ENCODE data around the gene FBXO15.

FBXO15 gene

GRCh38 chr18:74147779-74148542 lies at the start of gene FBXO15, which contains the start of gene TIMM21:
TSS of gene FBXO15 (minus strand) at chr18:74147834. CDS start at chr18:74147785, 49 bp downstream.
TSS of gene TIMM21 (plus strand) at chr18:74148523. CDS start at chr18:74148809, 286 bp downstream.
- DNase-seq (ENCODE audit: low read depth in 3 of 3) = peak; percentile 91 to 95 (median 93)

- peak; percentile 16 to 37 (median 17) for DNase-seq (ENCODE audit: low read depth in 3 of 3)
These were observed 48.8 kb upstream of the FBXO15 start for GRCh38 chr18:74196220-74197119.

- DNase-seq (ENCODE audit: low read depth in 3 of 3) = no peak
These were observed 47.1 kb upstream of the FBXO15 start for GRCh38 chr18:74194691-74195090.

GRCh38 chr18:74191577-74191976 lies 43.9 kb upstream of the FBXO15 start:
- no peak for DNase-seq (ENCODE audit: low read depth in 3 of 3)

- DNase-seq (ENCODE audit: low read depth in 3 of 3) = no peak
These were observed 42.5 kb upstream of the FBXO15 start for GRCh38 chr18:74190086-74190485.

GRCh38 chr18:74186661-74187060 lies 39.0 kb upstream of the FBXO15 start:
- no peak for DNase-seq (ENCODE audit: low read depth in 3 of 3)

GRCh38 chr18:74185860-74186259 lies 38.2 kb upstream of the FBXO15 start:
- DNase-seq (ENCODE audit: low read depth in 3 of 3) = no peak

- DNase-seq (ENCODE audit: low read depth in 3 of 3) = no peak
These were observed 37.2 kb upstream of the FBXO15 start for GRCh38 chr18:74184875-74185274.

- DNase-seq (ENCODE audit: low read depth in 3 of 3) = no peak
These were observed 35.5 kb upstream of the FBXO15 start for GRCh38 chr18:74183130-74183529.

GRCh38 chr18:74182335-74182734 lies 34.7 kb upstream of the FBXO15 start:
- DNase-seq (ENCODE audit: low read depth in 3 of 3) = no peak

- DNase-seq (ENCODE audit: low read depth in 3 of 3) = no peak
These were observed 32.1 kb upstream of the FBXO15 start for GRCh38 chr18:74179623-74180199.

GRCh38 chr18:74178884-74179283 lies 31.2 kb upstream of the FBXO15 start:
- DNase-seq (ENCODE audit: low read depth in 3 of 3) = no peak

- DNase-seq (ENCODE audit: low read depth in 3 of 3) = no peak
These were observed 28.0 kb upstream of the FBXO15 start for GRCh38 chr18:74175658-74176057.

- DNase-seq (ENCODE audit: low read depth in 3 of 3) = no peak
These were observed 25.8 kb upstream of the FBXO15 start for GRCh38 chr18:74173434-74173750.

GRCh38 chr18:74172697-74173433 lies 25.2 kb upstream of the FBXO15 start:
- no peak for DNase-seq (ENCODE audit: low read depth in 3 of 3)

- no peak for DNase-seq (ENCODE audit: low read depth in 3 of 3)
These were observed 24.4 kb upstream of the FBXO15 start for GRCh38 chr18:74171910-74172606.

- DNase-seq (ENCODE audit: low read depth in 3 of 3) = no peak
These were observed 18.8 kb upstream of the FBXO15 start for GRCh38 chr18:74166386-74166785.

- DNase-seq (ENCODE audit: low read depth in 3 of 3) = no peak
These were observed 15.5 kb upstream of the FBXO15 start for GRCh38 chr18:74163019-74163660.

GRCh38 chr18:74155276-74155675 lies 7.6 kb upstream of the FBXO15 start:
- no peak for DNase-seq (ENCODE audit: low read depth in 3 of 3)

- DNase-seq (ENCODE audit: low read depth in 3 of 3) = no peak
These were observed 7.1 kb upstream of the FBXO15 start for GRCh38 chr18:74154716-74155115.

- DNase-seq (ENCODE audit: low read depth in 3 of 3) = no peak
These were observed 6.2 kb upstream of the FBXO15 start for GRCh38 chr18:74153793-74154192.

Data from stimulated activated CD4-positive, alpha-beta T cell treated with anti-CD3 and anti-CD28 coated beads, TNF-alpha, amount 100 ng/mL, for 24 hours (primary cell).